ENCODE results near the gene NPPB. TPM values are rescaled to one million over a fixed set of nuclear protein-coding genes. Genes with fewer than 3 reads are reported as not detected.

The NPPB gene
- total RNA-seq, 1 donor from 2014 or later, result not detected

- no peak for ATAC-seq
- intact Hi-C loops (cut with DNase I), result no loop called here
- no peak for DNase-seq (ENCODE audit: low spot score)
These were observed 24.2 kb upstream of the NPPB start for GRCh38 chr1:11882814-11883538.

GRCh38 chr1:11881749-11882441, 23.1 kb upstream of the NPPB start:
- ATAC-seq (no peak), DNase-seq (ENCODE audit: low spot score) (no peak)
- intact Hi-C loops (cut with DNase I), result no loop called here

- ATAC-seq (peak; percentile 66), DNase-seq (ENCODE audit: low spot score) (no peak)
These were observed 22.4 kb upstream of the NPPB start for GRCh38 chr1:11880911-11881748.

GRCh38 chr1:11880181-11880575, 21.4 kb upstream of the NPPB start:
- ATAC-seq, result peak; percentile 5
- intact Hi-C loops (cut with DNase I), result no loop called here
- DNase-seq (ENCODE audit: low spot score), result no peak

More at GRCh38 chr1:11880911-11881748, 22.4 kb upstream of the NPPB start:
- intact Hi-C loops (cut with DNase I), result no loop called here

GRCh38 chr1:11879311-11880180, 20.8 kb upstream of the NPPB start:
- peak; percentile 15 for ATAC-seq
- intact Hi-C loops (cut with DNase I), result no loop called here

GRCh38 chr1:11878891-11879190, 20.1 kb upstream of the NPPB start:
- DNase-seq (ENCODE audit: low spot score) (no peak), ATAC-seq (no peak)
- intact Hi-C loops (cut with DNase I), result no loop called here

More at GRCh38 chr1:11879311-11880180, 20.8 kb upstream of the NPPB start:
- DNase-seq (ENCODE audit: low spot score), result no peak

- intact Hi-C loops (cut with DNase I), result no loop called here
- ATAC-seq (no peak), DNase-seq (ENCODE audit: low spot score) (no peak)
These were observed 19.5 kb upstream of the NPPB start for GRCh38 chr1:11878081-11878890.

GRCh38 chr1:11877074-11877473, 18.3 kb upstream of the NPPB start:
- no peak for DNase-seq (ENCODE audit: low spot score)
- intact Hi-C loops (cut with DNase I), result no loop called here
- ATAC-seq, result no peak

GRCh38 chr1:11875094-11875493, 16.3 kb upstream of the NPPB start:
- intact Hi-C loops (cut with DNase I), result no loop called here
- ATAC-seq, result no peak
- no peak for DNase-seq (ENCODE audit: low spot score)

GRCh38 chr1:11874624-11875023, 15.9 kb upstream of the NPPB start:
- intact Hi-C loops (cut with DNase I), result no loop called here
- peak; percentile 17 for ATAC-seq
- DNase-seq (ENCODE audit: low spot score), result no peak

GRCh38 chr1:11874258-11874562, 15.5 kb upstream of the NPPB start:
- DNase-seq (ENCODE audit: low spot score), result no peak
- intact Hi-C loops (cut with DNase I), result no loop called here

GRCh38 chr1:11873395-11874257, 14.9 kb upstream of the NPPB start:
- intact Hi-C loops (cut with DNase I), result no loop called here
- DNase-seq (ENCODE audit: low spot score), result no peak
- ATAC-seq, result no peak

More at GRCh38 chr1:11874258-11874562, 15.5 kb upstream of the NPPB start:
- peak; percentile 63 for ATAC-seq

- intact Hi-C loops (cut with DNase I), result no loop called here
- DNase-seq (ENCODE audit: low spot score) (no peak), ATAC-seq (no peak)
These were observed 13.8 kb upstream of the NPPB start for GRCh38 chr1:11872545-11872944.

- no peak for ATAC-seq
- intact Hi-C loops (cut with DNase I), result no loop called here
These were observed 11.0 kb upstream of the NPPB start for GRCh38 chr1:11869650-11870207.

GRCh38 chr1:11869104-11869503, 10.4 kb upstream of the NPPB start:
- no peak for DNase-seq (ENCODE audit: low spot score)
- ATAC-seq, result no peak
- intact Hi-C loops (cut with DNase I), result no loop called here

More at GRCh38 chr1:11869650-11870207, 11.0 kb upstream of the NPPB start:
- DNase-seq (ENCODE audit: low spot score), result no peak

- no peak for ATAC-seq
- DNase-seq (ENCODE audit: low spot score), result no peak
- intact Hi-C loops (cut with DNase I), result no loop called here
These were observed 9.7 kb upstream of the NPPB start for GRCh38 chr1:11868331-11868980.

- no peak for DNase-seq (ENCODE audit: low spot score)
- intact Hi-C loops (cut with DNase I), result no loop called here
- no peak for ATAC-seq
These were observed 4.1 kb upstream of the NPPB start for GRCh38 chr1:11862890-11863289.
